Skeletal muscle tissue (tissue), 4 donors: ENCODE measurements around the gene WDR90. TPM values are rescaled to one million over a fixed set of nuclear protein-coding genes. Genes with fewer than 3 reads are reported as not detected.
A peak's percentile ranks its signal among the peaks of the same experiment; 100 is the strongest.

ENCODE experiments used
- H3K27ac ChIP-seq: one replicate; pipeline ENCODE4 v1.7.0; 2013; ENCODE audit warnings: mild to moderate bottlenecking, low read depth, low read length, inconsistent platforms
- H3K27me3 ChIP-seq, 3 donors: one replicate each; pipeline ENCODE4 v1.7.0; 2013; ENCODE audit warnings: low read length in 3 of 3; ENCODE audit not compliant: control insufficient read depth in 3 of 3, insufficient read depth in 3 of 3
- H3K36me3 ChIP-seq, 3 donors: one replicate each; pipeline ENCODE4 v1.7.0; 2013; ENCODE audit warnings: low read length in 3 of 3; ENCODE audit not compliant: control insufficient read depth in 3 of 3, insufficient read depth in 3 of 3
- H3K4me1 ChIP-seq, 3 donors: one replicate each; pipeline ENCODE4 v1.7.0; 2013; ENCODE audit warnings: low read length in 3 of 3, mild to moderate bottlenecking in 3 of 3; ENCODE audit not compliant: control insufficient read depth in 3 of 3, insufficient read depth in 3 of 3
- H3K4me3 ChIP-seq, 3 donors: one replicate each; pipeline ENCODE4 v1.7.0; 2013; ENCODE audit warnings: low read length in 3 of 3
- H3K9ac ChIP-seq, 3 donors: one replicate each; pipeline ENCODE4 v1.7.0; 2013; ENCODE audit warnings: low read length in 3 of 3, mild to moderate bottlenecking in 3 of 3, moderate library complexity in 2 of 3, low read depth in 1 of 3
- H3K9me3 ChIP-seq, 3 donors: one replicate each; pipeline ENCODE4 v1.7.0; 2013; ENCODE audit warnings: low read length in 3 of 3; ENCODE audit not compliant: control insufficient read depth in 3 of 3
- total RNA-seq: library from RNA; depleted of rRNA; stranded (reverse); fragments of >200 nt; gene quantifications from one replicate; pipeline ENCODE4 v1.2.3, GENCODE V29; 2014
- donor health status: Osteomylitis.

The WDR90 gene
- total RNA-seq, result 6.3 TPM

GRCh38 chr16:648781-649589 lies at the start of gene WDR90:
Gene WDR90, plus strand, starts transcription at chr16:649365. Its CDS starts 52 bp downstream, at chr16:649417.
- peak within 1 kb of the TSS; percentile 73 to 86 (median 83) for H3K4me3 ChIP-seq
- no peaks in the 10 kb centered on the region for H3K9me3 ChIP-seq
- peaks cover 39 to 48% (median 47%) of the 10 kb centered on the region in 3 donors for H3K4me1 ChIP-seq
- peak within 1 kb of the TSS; percentile 84 to 93 (median 88) for H3K9ac ChIP-seq
- H3K27me3 ChIP-seq, result no peaks in the 10 kb centered on the region
- peaks cover 0 to 3% (median 0%) of the 10 kb centered on the region in 3 donors for H3K36me3 ChIP-seq
- H3K27ac ChIP-seq, result peak within 1 kb of the TSS; percentile 87

GRCh38 chr16:600781-601180 lies 48.4 kb upstream of the WDR90 start:
- H3K4me3 ChIP-seq, result no peak overlapping the region
- H3K9me3 ChIP-seq, result no peaks in the 10 kb centered on the region
- peaks cover 4 to 17% (median 12%) of the 10 kb centered on the region in 3 donors for H3K36me3 ChIP-seq
- H3K4me1 ChIP-seq, result peaks cover 6 to 17% (median 11%) of the 10 kb centered on the region in 3 donors
- no peaks in the 10 kb centered on the region for H3K27me3 ChIP-seq
- H3K27ac ChIP-seq, result no peak overlapping the region
- H3K9ac ChIP-seq, result no peak overlapping the region

GRCh38 chr16:603933-604332 lies 45.2 kb upstream of the WDR90 start:
- H3K4me1 ChIP-seq, result peaks cover 0 to 7% (median 2%) of the 10 kb centered on the region in 3 donors
- peaks cover 4 to 10% (median 5%) of the 10 kb centered on the region in 3 donors for H3K36me3 ChIP-seq
- H3K9ac ChIP-seq, result no peak overlapping the region
- no peaks in the 10 kb centered on the region for H3K9me3 ChIP-seq
- no peak overlapping the region for H3K27ac ChIP-seq
- no peaks in the 10 kb centered on the region for H3K27me3 ChIP-seq
- H3K4me3 ChIP-seq, result no peak overlapping the region

GRCh38 chr16:606656-607307 lies 42.4 kb upstream of the WDR90 start:
- Histone ChIP-seq H3K27ac (no peak overlapping the region), H3K4me3 (no peak overlapping the region), H3K36me3 (no peaks in the 10 kb centered on the region), H3K9ac (no peak overlapping the region), H3K4me1 (peaks cover 11 to 14% (median 13%) of the 10 kb centered on the region in 3 donors), H3K9me3 (no peaks in the 10 kb centered on the region), H3K27me3 (no peaks in the 10 kb centered on the region)

GRCh38 chr16:608019-608418 lies 41.1 kb upstream of the WDR90 start:
- Histone ChIP-seq H3K36me3 (no peaks in the 10 kb centered on the region), H3K4me1 (peaks cover 11 to 14% (median 13%) of the 10 kb centered on the region in 3 donors), H3K9ac (no peak overlapping the region), H3K9me3 (no peaks in the 10 kb centered on the region), H3K27me3 (no peaks in the 10 kb centered on the region), H3K4me3 (no peak overlapping the region), H3K27ac (no peak overlapping the region)

GRCh38 chr16:609316-609715 lies 39.8 kb upstream of the WDR90 start:
- Histone ChIP-seq H3K9ac (no peak overlapping the region), H3K27me3 (no peaks in the 10 kb centered on the region), H3K4me3 (no peak overlapping the region), H3K4me1 (peaks cover 11 to 14% (median 13%) of the 10 kb centered on the region in 3 donors), H3K27ac (no peak overlapping the region), H3K36me3 (peaks cover 3 to 5% (median 4%) of the 10 kb centered on the region in 3 donors), H3K9me3 (peaks cover 0 to 2% (median 0%) of the 10 kb centered on the region in 3 donors)

DNA sequence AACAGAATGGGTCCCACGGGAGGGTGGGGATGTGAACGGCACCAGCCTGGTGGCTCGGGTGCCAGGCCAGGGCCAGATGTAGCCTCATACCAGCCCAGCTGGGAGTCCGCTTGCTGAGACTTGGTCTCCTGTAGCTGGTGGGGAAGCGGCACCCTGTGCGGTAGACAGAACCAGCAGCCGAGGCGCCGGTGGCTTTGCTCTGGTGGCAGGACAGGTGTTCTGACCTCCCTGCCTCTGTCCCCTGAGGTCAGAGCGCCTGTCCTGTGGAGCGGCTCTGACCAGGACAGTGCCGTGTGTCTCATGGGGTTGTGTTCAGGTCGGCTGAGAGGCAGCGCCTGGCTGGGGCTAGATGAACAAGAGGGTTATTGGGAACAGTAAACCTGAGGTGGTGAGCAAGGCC lies 39.2 kb upstream of the WDR90 start:
- peak overlapping the region in 1 of 3 donors; percentile 45 for H3K9ac ChIP-seq
- H3K27ac ChIP-seq, result no peak overlapping the region

DNA sequence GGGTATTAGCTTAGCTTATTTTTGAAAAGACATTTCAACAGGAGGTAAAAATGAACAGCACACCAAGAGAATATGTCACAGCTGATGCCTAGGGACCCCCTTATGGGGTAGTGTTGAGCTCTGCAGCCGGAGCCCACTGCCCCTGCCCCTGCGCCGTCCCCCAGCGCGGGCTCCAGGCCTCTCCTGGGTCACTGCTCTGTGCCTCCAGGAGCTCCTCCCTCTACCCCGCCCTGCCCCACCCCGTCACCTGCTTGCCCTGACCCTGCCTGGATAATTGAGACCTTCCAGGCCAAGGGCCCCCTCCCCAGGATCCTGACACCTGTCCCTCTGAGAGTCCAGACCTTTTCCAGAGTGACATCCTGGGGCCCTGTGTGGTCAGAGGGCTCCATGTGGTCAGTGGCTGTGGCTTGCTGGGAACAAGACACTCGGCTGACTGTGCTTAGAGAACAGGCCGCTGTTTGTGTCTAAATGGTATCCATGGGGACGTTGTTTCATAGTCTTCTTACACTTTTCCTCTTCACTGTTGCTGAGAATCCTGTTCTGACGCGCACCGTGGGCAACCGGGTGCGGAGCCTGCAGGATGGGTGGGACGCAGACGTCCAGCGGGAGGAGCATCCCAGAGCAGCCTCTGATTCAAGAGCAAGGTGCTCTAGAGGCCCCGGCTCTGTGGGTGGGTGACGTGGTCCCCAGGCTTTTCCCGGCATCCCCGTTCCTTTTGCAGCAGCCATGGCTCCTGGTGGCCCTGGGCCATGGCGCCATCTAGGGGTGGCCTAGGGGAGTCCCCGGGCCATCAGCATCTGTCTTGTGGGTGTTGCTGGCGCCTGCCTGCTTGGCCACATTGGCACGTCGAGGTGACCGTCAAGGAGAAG lies 38.4 kb upstream of the WDR90 start:
- no peak overlapping the region for H3K27ac ChIP-seq
- peaks cover 8 to 13% (median 11%) of the 10 kb centered on the region in 3 donors for H3K4me1 ChIP-seq
- H3K9ac ChIP-seq, result peak overlapping the region in 1 of 3 donors; percentile 45
- no peaks in the 10 kb centered on the region for H3K27me3 ChIP-seq
- H3K9me3 ChIP-seq, result peaks cover 0 to 2% (median 0%) of the 10 kb centered on the region in 3 donors
- H3K36me3 ChIP-seq, result peaks cover 5 to 10% (median 6%) of the 10 kb centered on the region in 3 donors
- no peak overlapping the region for H3K4me3 ChIP-seq

More for the DNA sequence above, 39.2 kb upstream of the WDR90 start:
- Histone ChIP-seq H3K36me3 (peaks cover 5 to 8% (median 6%) of the 10 kb centered on the region in 3 donors), H3K4me1 (peaks cover 11 to 14% (median 13%) of the 10 kb centered on the region in 3 donors), H3K27me3 (no peaks in the 10 kb centered on the region), H3K4me3 (no peak overlapping the region), H3K9me3 (peaks cover 0 to 2% (median 0%) of the 10 kb centered on the region in 3 donors)

DNA sequence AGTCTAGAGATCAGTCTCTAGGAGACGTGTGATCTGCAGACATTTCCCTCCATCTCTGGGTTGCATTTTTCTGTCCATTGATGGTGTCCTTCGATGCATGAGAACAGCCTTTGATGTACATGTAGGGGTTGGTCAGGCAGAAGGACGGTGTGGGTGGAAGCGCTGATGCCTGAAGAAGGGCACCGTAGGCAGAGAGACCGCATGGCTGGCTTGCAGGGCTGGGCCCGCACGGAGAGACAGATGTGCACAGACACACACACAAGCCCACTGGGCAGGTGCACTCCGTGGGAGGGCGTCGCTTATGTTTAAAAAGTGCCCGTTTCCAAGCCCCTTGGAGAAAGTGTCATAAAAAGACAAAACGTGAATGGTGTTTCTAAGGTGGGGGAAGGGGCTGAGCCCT lies 34.0 kb upstream of the WDR90 start:
- Histone ChIP-seq H3K4me1 (peaks cover 6 to 10% (median 7%) of the 10 kb centered on the region in 3 donors), H3K4me3 (no peak overlapping the region), H3K27ac (no peak overlapping the region), H3K27me3 (no peaks in the 10 kb centered on the region), H3K9me3 (peaks cover 0 to 2% (median 0%) of the 10 kb centered on the region in 3 donors), H3K9ac (no peak overlapping the region), H3K36me3 (peaks cover 6 to 10% (median 8%) of the 10 kb centered on the region in 3 donors)
